Osteocyte (in vitro differentiated cells): Measurements from ENCODE around the gene METTL14. TPM values are rescaled to one million over a fixed set of nuclear protein-coding genes. Genes with fewer than 3 reads are reported as not detected.

ENCODE experiments used
- DNase-seq: peaks from one replicate; pipeline ENCODE4 v3.0.0; 2021; ENCODE audit warnings: mixed read lengths; ENCODE audit not compliant: unreplicated experiment; ENCODE audit errors: extremely low spot score
- H3K27ac Mint-ChIP-seq: one replicate; pipeline ENCODE4 v1.8.0; 2021; ENCODE audit warnings: mild to moderate bottlenecking, mixed read lengths; ENCODE audit not compliant: unreplicated experiment
- H3K27me3 Mint-ChIP-seq: one replicate; pipeline ENCODE4 v1.8.0; 2021; ENCODE audit warnings: mixed read lengths; ENCODE audit not compliant: unreplicated experiment
- H3K36me3 Mint-ChIP-seq: one replicate; pipeline ENCODE4 v1.8.0; 2021; ENCODE audit warnings: mixed read lengths; ENCODE audit not compliant: unreplicated experiment
- H3K4me1 Mint-ChIP-seq: one replicate; pipeline ENCODE4 v1.8.0; 2021; ENCODE audit warnings: mixed read lengths; ENCODE audit not compliant: unreplicated experiment
- H3K4me3 Mint-ChIP-seq: one replicate; pipeline ENCODE4 v1.8.0; 2021; ENCODE audit warnings: mild to moderate bottlenecking, moderate library complexity, mixed read lengths; ENCODE audit not compliant: unreplicated experiment
- H3K9me3 Mint-ChIP-seq: one replicate; pipeline ENCODE4 v1.8.0; 2021; ENCODE audit warnings: mixed read lengths; ENCODE audit not compliant: unreplicated experiment
- total RNA-seq: library from RNA; stranded (reverse); gene quantifications from 2 replicates; pipeline ENCODE4 v1.2.1, GENCODE V29; 2021
- TF ChIP-seq, protein P1 (sequence below): fragments of 200-600 bp; sonication (generic); IDR thresholded peaks from 2 replicates; pipeline ENCODE4 v1.5.0; 2021; ENCODE audit warnings: antibody characterized with exemption, mild to moderate bottlenecking, moderate library complexity

The METTL14 gene
- total RNA-seq, 1 donor from 2014 or later = 54.5 TPM

DNA sequence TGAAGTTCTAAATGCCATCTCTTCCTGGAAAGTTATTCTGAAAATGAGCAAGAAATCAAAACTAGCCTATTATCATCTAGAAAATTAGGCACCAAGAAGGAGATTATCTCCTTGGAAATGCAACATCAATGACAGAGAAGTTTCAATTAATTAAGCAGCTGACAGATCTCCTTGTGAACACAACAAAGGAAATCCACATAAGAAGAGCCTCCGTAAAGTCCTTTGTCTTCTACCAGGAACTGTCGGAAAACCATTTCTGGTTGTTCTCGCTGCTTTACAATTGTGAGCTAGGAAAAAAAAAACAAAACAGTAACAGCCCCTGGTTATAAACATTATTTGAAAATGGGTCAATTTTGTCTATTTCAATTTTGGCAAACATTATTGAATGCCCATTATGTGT is 38.2 kb downstream of the METTL14 start:
- H3K9me3 Mint-ChIP-seq = no peaks in the 10 kb centered on the region
- H3K4me3 Mint-ChIP-seq = no peak overlapping the region
- H3K36me3 Mint-ChIP-seq = peaks cover 58% of the 10 kb centered on the region
- H3K4me1 Mint-ChIP-seq = peaks cover 3% of the 10 kb centered on the region
- H3K27ac Mint-ChIP-seq = peak overlapping the region; percentile 1
- H3K27me3 Mint-ChIP-seq = no peaks in the 10 kb centered on the region
- TF ChIP-seq, protein P1, sequence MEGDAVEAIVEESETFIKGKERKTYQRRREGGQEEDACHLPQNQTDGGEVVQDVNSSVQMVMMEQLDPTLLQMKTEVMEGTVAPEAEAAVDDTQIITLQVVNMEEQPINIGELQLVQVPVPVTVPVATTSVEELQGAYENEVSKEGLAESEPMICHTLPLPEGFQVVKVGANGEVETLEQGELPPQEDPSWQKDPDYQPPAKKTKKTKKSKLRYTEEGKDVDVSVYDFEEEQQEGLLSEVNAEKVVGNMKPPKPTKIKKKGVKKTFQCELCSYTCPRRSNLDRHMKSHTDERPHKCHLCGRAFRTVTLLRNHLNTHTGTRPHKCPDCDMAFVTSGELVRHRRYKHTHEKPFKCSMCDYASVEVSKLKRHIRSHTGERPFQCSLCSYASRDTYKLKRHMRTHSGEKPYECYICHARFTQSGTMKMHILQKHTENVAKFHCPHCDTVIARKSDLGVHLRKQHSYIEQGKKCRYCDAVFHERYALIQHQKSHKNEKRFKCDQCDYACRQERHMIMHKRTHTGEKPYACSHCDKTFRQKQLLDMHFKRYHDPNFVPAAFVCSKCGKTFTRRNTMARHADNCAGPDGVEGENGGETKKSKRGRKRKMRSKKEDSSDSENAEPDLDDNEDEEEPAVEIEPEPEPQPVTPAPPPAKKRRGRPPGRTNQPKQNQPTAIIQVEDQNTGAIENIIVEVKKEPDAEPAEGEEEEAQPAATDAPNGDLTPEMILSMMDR = no peak
- DNase-seq = no peak

DNA sequence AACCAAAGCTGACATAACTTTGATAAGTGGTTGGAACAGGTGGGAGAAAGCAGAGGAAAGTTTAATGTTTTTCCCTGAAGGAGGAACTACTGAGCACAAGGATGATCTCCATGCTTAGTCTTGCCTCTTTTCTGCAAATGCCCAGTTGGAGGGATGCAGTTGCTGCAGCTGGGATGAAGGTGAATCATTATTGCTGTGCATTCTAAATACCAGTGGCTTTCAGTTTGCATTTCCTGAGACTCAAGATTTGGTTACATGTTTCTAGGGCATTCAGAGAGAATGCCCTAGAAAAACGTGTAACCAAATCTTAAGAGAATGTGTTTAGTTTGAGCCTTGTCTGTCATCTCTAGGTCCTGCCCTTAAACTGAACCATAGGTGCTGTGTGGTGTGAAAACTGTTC is 42.2 kb downstream of the METTL14 start:
- Mint-ChIP-seq H3K4me1 (peaks cover 43% of the 10 kb centered on the region), H3K27me3 (no peaks in the 10 kb centered on the region), H3K9me3 (no peaks in the 10 kb centered on the region), H3K4me3 (no peak overlapping the region), H3K36me3 (peaks cover 57% of the 10 kb centered on the region), H3K27ac (no peak overlapping the region)
- TF ChIP-seq, protein P1 = no peak
- no peak for DNase-seq

DNA sequence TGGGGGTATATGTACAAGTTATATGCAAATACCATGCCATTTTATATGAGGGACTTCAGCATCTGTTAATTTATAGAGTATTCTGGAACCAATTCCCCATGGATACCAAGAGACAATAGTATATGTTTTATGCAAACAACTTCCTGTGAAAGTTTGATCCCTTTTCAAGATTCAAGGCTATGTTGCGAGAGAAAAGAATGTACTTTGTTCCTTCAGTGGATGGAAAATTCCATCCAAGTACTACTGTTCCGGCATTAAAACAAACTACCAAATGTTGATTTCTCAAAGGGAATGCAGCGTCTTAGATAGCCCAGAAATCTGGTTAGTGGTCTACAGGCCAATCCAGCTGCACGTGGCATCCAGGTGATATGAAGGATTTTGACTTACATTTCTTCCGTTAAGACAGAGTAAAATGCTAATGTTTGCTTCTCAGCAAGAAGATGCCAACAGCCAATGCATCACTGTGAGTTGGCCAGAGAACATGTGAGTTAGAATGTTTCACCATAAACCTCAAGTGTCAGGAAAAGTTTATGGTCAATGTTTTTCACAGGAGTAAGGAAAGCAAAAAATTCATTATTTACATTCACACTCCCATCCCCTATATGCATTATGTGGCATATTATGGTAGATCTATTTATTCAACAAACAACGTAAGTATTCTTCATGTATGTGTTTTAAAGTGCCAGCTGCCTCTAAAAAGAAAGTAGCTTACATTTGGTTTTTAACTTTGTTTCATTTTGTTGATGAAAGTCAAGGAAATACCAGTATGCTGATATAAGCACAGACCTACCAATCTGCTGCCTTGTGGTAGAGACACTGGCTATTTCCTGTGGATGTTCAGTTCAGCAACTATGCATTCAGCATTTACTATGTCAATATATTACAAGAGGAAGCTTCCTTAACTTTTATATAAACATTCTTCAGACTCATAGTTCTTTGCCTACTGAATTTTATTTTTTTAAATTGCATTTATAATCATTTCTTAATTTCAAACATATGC is 44.4 kb downstream of the METTL14 start:
- H3K27me3 Mint-ChIP-seq = no peaks in the 10 kb centered on the region
- DNase-seq = no peak
- peak overlapping the region; percentile 81 for H3K27ac Mint-ChIP-seq
- H3K4me1 Mint-ChIP-seq = peaks cover 64% of the 10 kb centered on the region
- H3K4me3 Mint-ChIP-seq = peak overlapping the region; percentile 11
- TF ChIP-seq, protein P1 = no peak
- H3K9me3 Mint-ChIP-seq = no peaks in the 10 kb centered on the region
- peaks cover 50% of the 10 kb centered on the region for H3K36me3 Mint-ChIP-seq

DNA sequence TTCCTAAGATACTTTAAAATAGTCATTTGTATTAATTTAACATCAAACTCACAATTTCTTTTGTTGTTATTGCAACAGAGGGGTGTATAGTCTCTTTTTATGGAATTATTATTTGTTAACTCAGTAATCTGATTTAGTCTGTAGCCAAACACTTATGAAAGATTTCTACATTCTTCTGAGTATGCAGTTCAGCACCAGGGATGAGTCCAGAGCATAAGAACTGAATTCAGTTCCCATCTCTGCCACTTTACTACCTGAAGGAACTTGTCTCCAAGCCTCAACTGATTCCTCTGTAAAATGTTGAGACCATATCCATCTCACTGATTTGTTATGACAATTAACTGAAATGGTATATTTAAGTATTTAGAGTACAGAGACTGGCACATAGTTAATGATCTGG is 45.5 kb downstream of the METTL14 start:
- no peak for DNase-seq
- no peak overlapping the region for H3K4me3 Mint-ChIP-seq
- peak overlapping the region; percentile 81 for H3K27ac Mint-ChIP-seq
- peaks cover 50% of the 10 kb centered on the region for H3K36me3 Mint-ChIP-seq
- H3K27me3 Mint-ChIP-seq = no peaks in the 10 kb centered on the region
- peaks cover 72% of the 10 kb centered on the region for H3K4me1 Mint-ChIP-seq
- no peaks in the 10 kb centered on the region for H3K9me3 Mint-ChIP-seq
- TF ChIP-seq, protein P1 = no peak

DNA sequence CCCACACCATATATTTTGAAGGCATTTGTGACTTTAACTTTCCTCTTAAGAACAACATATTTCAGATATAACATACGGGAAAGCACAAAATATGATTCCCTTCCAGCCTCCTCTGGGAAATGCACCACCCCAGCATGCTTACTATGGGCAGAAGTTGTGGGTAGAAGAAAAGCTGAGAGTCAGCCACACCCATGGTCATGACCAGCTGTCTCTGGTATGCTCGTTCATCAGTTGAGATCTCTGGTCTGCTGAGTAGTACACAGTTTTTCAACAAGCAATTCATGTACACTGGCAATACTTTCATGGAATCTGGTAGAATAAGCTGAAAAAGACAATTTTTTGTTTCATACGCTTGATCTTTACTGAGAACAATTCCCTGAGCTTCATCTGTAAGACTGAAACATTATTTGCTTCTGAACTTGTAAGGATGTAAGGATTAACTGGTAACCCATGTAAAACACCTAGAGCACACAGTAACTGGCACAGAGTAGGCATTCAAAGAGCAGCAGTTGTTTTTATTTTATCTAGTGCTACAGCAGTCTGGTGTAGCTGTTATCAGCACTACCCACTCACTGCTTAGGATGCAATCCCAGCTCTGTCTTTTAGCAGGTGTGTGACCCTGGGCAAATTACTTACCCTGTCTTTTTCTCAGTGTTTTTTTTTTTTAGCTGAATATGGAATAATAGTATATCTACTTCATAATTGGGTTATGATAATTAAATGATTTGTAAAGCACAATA is 47.6 kb downstream of the METTL14 start:
- no peak for DNase-seq
- Mint-ChIP-seq H3K9me3 (no peaks in the 10 kb centered on the region), H3K4me3 (peak overlapping the region; percentile 51), H3K36me3 (peaks cover 49% of the 10 kb centered on the region), H3K27me3 (no peaks in the 10 kb centered on the region), H3K4me1 (peaks cover 72% of the 10 kb centered on the region), H3K27ac (peak overlapping the region; percentile 88)
- TF ChIP-seq, protein P1 = no peak
